SK-N-SH treated with all-trans-retinoic acid at 6 μM for 48 hours (cell line): ENCODE results near the gene TRMT1.

Experiments
- ARNTL ChIP-seq: fragments of 450-650 bp; formaldehyde crosslinking; IDR thresholded peaks from 2 replicates; pipeline ENCODE4 v1.5.0; 2020; ENCODE audit warnings: low read depth, mild to moderate bottlenecking, moderate library complexity, borderline replicate concordance
- BACH2 ChIP-seq: fragments of 250-450 bp; sonication (Bioruptor Pico); IDR thresholded peaks from 2 replicates; pipeline ENCODE4 v1.9.0; 2021; ENCODE audit warnings: mild to moderate bottlenecking, borderline replicate concordance
- CSDC2 ChIP-seq: fragments of 250-450 bp; sonication (Bioruptor Pico); IDR thresholded peaks from 2 replicates; pipeline ENCODE4 v1.5.0; 2020; ENCODE audit warnings: mild to moderate bottlenecking, moderate library complexity
- GLIS3 ChIP-seq: fragments of 250-450 bp; sonication (Bioruptor Pico); IDR thresholded peaks from 2 replicates; pipeline ENCODE4 v1.5.0; 2020; ENCODE audit warnings: mild to moderate bottlenecking, moderate library complexity
- OSR1 ChIP-seq: fragments of 250-450 bp; sonication (Bioruptor Pico); IDR thresholded peaks from 2 replicates; pipeline ENCODE4 v1.8.0; 2022; ENCODE audit warnings: moderate library complexity, mild to moderate bottlenecking, inconsistent platforms
- PATZ1 ChIP-seq: fragments of 250-450 bp; sonication (Bioruptor Pico); IDR thresholded peaks from 2 replicates; pipeline ENCODE4 v1.8.0; 2020; ENCODE audit warnings: mild to moderate bottlenecking, moderate library complexity, borderline replicate concordance
- PPARA ChIP-seq: fragments of 250-450 bp; sonication (Bioruptor Pico); IDR thresholded peaks from 2 replicates; pipeline ENCODE4 v1.5.0; 2020; ENCODE audit warnings: mild to moderate bottlenecking, borderline replicate concordance
- ZC3H10 ChIP-seq: fragments of 250-450 bp; sonication (Bioruptor Pico); IDR thresholded peaks from 2 replicates; pipeline ENCODE4 v1.5.1; 2021; ENCODE audit warnings: mild to moderate bottlenecking, moderate library complexity
- ZFP3 ChIP-seq: fragments of 250-450 bp; sonication (Bioruptor Pico); IDR thresholded peaks from 2 replicates; pipeline ENCODE4 v1.5.0; 2020; ENCODE audit warnings: mild to moderate bottlenecking, moderate library complexity
- ZFP30 ChIP-seq: fragments of 450-650 bp; formaldehyde crosslinking; IDR thresholded peaks from 2 replicates; pipeline ENCODE4 v1.5.0; 2022; ENCODE audit warnings: mild to moderate bottlenecking, moderate library complexity
- ZNF565 ChIP-seq: fragments of 450-650 bp; formaldehyde crosslinking; conservative IDR thresholded peaks from 2 replicates; pipeline ENCODE4 v1.5.0; 2020; ENCODE audit warnings: low read depth, mild to moderate bottlenecking, moderate library complexity
- ZNF70 ChIP-seq: fragments of 450-650 bp; formaldehyde crosslinking; IDR thresholded peaks from 2 replicates; pipeline ENCODE4 v1.5.0; 2020; ENCODE audit warnings: mild to moderate bottlenecking, moderate library complexity
- ZNF8 ChIP-seq: fragments of 450-650 bp; formaldehyde crosslinking; IDR thresholded peaks from 2 replicates; pipeline ENCODE4 v1.5.0; 2020; ENCODE audit warnings: mild to moderate bottlenecking, moderate library complexity

DNA sequence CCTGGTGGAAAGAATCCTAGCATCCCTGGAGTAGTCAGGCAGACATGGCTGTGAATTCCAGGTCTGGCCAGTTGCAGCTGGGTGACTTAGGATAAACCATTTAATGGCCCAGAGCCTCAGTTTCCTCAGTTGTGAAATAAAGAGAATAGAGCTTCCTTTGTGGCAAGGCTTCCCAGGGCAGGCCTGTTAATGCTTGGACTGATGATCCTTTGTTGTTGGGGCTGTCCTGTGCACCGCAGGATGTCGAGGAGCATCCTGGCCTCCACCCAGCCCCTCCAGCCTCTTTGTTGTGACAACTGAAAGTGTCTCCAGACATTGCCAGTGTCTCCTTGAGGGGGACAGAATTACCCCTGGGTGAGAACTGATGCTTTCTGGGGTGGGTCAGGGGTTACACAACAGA is 30.2 kb downstream of the TRMT1 start:
- no peak for TF ChIP-seq ZFP3 (CRISPR knock-in tag)
- TF ChIP-seq ZFP30 (CRISPR knock-in tag) = no peak
- TF ChIP-seq CSDC2 = no peak
- no peak for TF ChIP-seq ZNF8 (CRISPR knock-in tag)
- TF ChIP-seq ZC3H10 (CRISPR knock-in tag) = no peak
- TF ChIP-seq OSR1 (CRISPR knock-in tag) = no peak
- no peak for TF ChIP-seq PPARA (CRISPR knock-in tag)
- no peak for TF ChIP-seq GLIS3 (CRISPR knock-in tag)
- no peak for TF ChIP-seq BACH2 (CRISPR knock-in tag)
- no peak for TF ChIP-seq PATZ1
- no peak for TF ChIP-seq ZNF565 (CRISPR knock-in tag)
- TF ChIP-seq ZNF70 = no peak
- TF ChIP-seq ARNTL (CRISPR knock-in tag) = no peak
